Glutamatergic neuron (in vitro differentiated cells): ENCODE measurements around the gene PTEN. TPM values are rescaled to one million over a fixed set of nuclear protein-coding genes. Genes with fewer than 3 reads are reported as not detected.
"Not testable (repeated sequence)": the region's sequence is repeated elsewhere in the genome, so short reads cannot be mapped to it uniquely, and the experiment has no call there.

Experiments used
- DNase-seq: peaks from one replicate; pipeline ENCODE4 v3.0.0; 2022
- H3K27ac Mint-ChIP-seq: one replicate; pipeline ENCODE4 v1.8.0; 2020; ENCODE audit warnings: mild to moderate bottlenecking, mixed read lengths, inconsistent platforms; ENCODE audit not compliant: unreplicated experiment
- H3K27me3 Mint-ChIP-seq: one replicate; pipeline ENCODE4 v1.8.0; 2020; ENCODE audit warnings: mild to moderate bottlenecking, moderate library complexity, mixed read lengths, inconsistent platforms; ENCODE audit not compliant: unreplicated experiment
- H3K36me3 Mint-ChIP-seq: one replicate; pipeline ENCODE4 v1.8.0; 2020; ENCODE audit warnings: mild to moderate bottlenecking, mixed read lengths, inconsistent platforms; ENCODE audit not compliant: unreplicated experiment
- H3K4me1 Mint-ChIP-seq: one replicate; pipeline ENCODE4 v1.8.0; 2020; ENCODE audit warnings: mild to moderate bottlenecking, low read depth, mixed read lengths, inconsistent platforms; ENCODE audit not compliant: unreplicated experiment
- H3K4me3 Mint-ChIP-seq: one replicate; pipeline ENCODE4 v1.8.0; 2020; ENCODE audit warnings: mild to moderate bottlenecking, mixed read lengths, inconsistent platforms; ENCODE audit not compliant: unreplicated experiment
- H3K9me3 Mint-ChIP-seq: one replicate; pipeline ENCODE4 v1.8.0; 2020; ENCODE audit warnings: mild to moderate bottlenecking, moderate library complexity, mixed read lengths, inconsistent platforms; ENCODE audit not compliant: unreplicated experiment
- total RNA-seq: library from RNA; stranded (reverse); fragmentation: NEBNext Ultra II Directional; extraction: Animal tissue kit (Norgen Biotek cat#: 25700); gene quantifications from one replicate; pipeline ENCODE4 v1.2.1, GENCODE V29; 2021; ENCODE audit not compliant: unreplicated experiment
- TF ChIP-seq, protein P1 (sequence below): fragments of 200-600 bp; sonication (generic); IDR thresholded peaks from one replicate; pipeline ENCODE4 v1.5.0; 2021; ENCODE audit not compliant: partially characterized antibody, unreplicated experiment

PTEN gene
- total RNA-seq, 1 donor from 2014 or later: 61.2 TPM

DNA sequence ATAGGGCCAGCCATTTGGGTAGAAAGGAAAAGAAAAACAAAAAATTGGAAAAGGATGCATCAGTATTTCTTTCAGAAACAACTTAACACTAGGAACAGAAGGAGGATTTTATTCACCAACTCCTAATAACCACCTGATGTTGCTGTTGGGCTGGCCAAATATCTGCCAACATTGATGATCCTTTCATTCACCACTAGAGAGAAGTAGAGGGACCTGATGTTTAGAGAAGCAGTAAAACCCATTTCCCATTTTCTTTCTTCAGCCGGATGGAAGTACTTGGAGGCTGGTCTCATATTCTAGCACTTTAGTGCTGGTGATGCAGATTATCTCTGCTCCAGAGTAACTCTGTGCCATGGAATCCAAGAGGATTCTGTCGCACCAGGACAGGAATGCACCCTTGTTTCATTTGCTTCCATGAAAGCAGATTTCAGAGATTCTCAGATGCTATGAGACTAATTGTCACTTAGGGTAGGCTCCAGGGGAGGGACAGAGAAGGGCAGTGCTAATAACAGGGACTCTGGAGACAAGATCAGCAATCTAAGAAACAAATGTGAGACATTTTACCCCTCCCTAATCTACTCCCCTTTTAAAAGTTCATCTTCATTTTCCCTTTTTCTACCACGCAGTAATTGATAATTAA is 3.1 kb upstream of the PTEN start:
- TF ChIP-seq, protein P1, sequence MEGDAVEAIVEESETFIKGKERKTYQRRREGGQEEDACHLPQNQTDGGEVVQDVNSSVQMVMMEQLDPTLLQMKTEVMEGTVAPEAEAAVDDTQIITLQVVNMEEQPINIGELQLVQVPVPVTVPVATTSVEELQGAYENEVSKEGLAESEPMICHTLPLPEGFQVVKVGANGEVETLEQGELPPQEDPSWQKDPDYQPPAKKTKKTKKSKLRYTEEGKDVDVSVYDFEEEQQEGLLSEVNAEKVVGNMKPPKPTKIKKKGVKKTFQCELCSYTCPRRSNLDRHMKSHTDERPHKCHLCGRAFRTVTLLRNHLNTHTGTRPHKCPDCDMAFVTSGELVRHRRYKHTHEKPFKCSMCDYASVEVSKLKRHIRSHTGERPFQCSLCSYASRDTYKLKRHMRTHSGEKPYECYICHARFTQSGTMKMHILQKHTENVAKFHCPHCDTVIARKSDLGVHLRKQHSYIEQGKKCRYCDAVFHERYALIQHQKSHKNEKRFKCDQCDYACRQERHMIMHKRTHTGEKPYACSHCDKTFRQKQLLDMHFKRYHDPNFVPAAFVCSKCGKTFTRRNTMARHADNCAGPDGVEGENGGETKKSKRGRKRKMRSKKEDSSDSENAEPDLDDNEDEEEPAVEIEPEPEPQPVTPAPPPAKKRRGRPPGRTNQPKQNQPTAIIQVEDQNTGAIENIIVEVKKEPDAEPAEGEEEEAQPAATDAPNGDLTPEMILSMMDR: no peak
- peaks cover 5% of the 10 kb centered on the region for H3K36me3 Mint-ChIP-seq
- H3K27ac Mint-ChIP-seq: no peak overlapping the region
- peaks cover 3% of the 10 kb centered on the region for H3K4me1 Mint-ChIP-seq
- peaks cover 23% of the 10 kb centered on the region for H3K9me3 Mint-ChIP-seq
- DNase-seq: no peak
- H3K27me3 Mint-ChIP-seq: peaks cover 13% of the 10 kb centered on the region
- H3K4me3 Mint-ChIP-seq: no peak overlapping the region

DNA sequence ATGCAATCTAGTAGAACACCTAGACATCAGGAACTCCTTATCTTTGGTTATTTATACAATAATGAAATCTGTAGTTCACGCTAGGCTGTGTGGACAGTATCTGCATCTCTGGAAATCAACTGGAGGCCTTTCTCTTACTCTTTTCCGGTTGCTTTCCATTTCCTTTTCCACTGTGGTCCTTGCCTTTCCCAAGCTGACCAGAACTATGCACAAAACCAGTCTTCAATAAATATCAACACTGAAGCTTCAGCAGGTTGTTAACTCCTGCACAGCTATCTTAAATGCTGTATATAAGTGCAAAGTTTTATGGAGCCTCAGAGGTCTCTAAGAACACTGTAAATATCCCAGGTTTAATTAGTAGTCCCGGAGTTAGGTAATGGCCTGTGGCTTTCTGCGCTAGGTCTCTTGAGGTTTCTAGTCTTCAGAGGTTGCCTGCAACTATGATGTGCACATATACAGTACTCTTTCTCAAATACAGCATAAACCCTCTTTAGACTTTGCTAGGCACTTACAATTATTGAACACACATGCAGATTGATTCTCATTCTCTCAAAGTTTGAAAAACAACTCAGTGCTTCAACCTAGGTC is 2.5 kb upstream of the PTEN start:
- Mint-ChIP-seq H3K4me3 (peak overlapping the region; percentile 96), H3K9me3 (peaks cover 23% of the 10 kb centered on the region), H3K27me3 (peaks cover 13% of the 10 kb centered on the region), H3K27ac (no peak overlapping the region), H3K4me1 (peaks cover 7% of the 10 kb centered on the region), H3K36me3 (peaks cover 5% of the 10 kb centered on the region)
- no peak for DNase-seq
- TF ChIP-seq, protein P1: no peak

DNA sequence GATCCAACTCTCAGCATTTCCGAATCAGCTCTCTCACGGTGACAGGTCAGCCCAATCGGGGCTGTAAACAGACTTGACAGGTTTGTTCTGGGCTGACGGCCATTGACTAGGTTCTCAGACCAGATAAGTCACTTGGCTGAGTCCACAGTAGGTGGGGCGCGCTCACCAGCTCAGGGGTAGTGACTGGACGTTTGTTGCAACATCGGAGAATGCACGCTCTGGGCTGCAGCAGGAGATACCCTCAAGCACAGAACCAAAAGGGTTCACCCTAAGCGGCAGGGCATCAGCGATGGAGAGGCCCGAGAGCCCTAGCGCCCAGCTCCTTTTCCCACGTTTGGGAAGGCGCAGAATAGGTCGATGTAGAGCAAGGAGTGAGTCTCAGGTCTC is 1.9 kb upstream of the PTEN start:
- TF ChIP-seq, protein P1: no peak
- peak overlapping the region; percentile 96 for H3K4me3 Mint-ChIP-seq
- DNase-seq: peak; percentile 49
- peaks cover 13% of the 10 kb centered on the region for H3K27me3 Mint-ChIP-seq
- peaks cover 8% of the 10 kb centered on the region for H3K4me1 Mint-ChIP-seq
- peaks cover 5% of the 10 kb centered on the region for H3K36me3 Mint-ChIP-seq
- H3K27ac Mint-ChIP-seq: peak overlapping the region; percentile 31
- peaks cover 23% of the 10 kb centered on the region for H3K9me3 Mint-ChIP-seq

GRCh38 chr10:87861953-87862678 is 1.3 kb upstream of the PTEN start:
- peaks cover 23% of the 10 kb centered on the region for H3K9me3 Mint-ChIP-seq
- H3K4me3 Mint-ChIP-seq: peak overlapping the region; percentile 96
- peaks cover 13% of the 10 kb centered on the region for H3K27me3 Mint-ChIP-seq
- peak; percentile 98 for DNase-seq
- TF ChIP-seq, protein P1: no peak
- H3K27ac Mint-ChIP-seq: peak overlapping the region; percentile 93
- peaks cover 5% of the 10 kb centered on the region for H3K36me3 Mint-ChIP-seq
- H3K4me1 Mint-ChIP-seq: peaks cover 12% of the 10 kb centered on the region

DNA sequence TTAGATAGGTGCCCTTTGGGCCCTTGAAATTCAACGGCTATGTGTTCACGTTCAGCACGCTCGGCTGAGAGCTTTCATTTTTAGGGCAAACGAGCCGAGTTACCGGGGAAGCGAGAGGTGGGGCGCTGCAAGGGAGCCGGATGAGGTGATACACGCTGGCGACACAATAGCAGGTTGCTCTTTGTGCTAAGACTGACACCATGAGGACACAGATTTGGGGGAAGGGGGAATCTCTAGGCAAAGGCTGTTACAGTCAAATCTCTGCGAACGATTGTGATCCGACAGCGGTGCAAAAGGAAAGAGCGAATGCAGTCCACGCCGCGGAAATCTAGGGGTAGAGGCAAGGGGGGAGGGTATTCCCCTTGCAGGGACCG is 759 bp upstream of the PTEN start:
- peaks cover 23% of the 10 kb centered on the region for H3K9me3 Mint-ChIP-seq
- H3K4me3 Mint-ChIP-seq: peak overlapping the region; percentile 96
- no peak for DNase-seq
- peaks cover 5% of the 10 kb centered on the region for H3K36me3 Mint-ChIP-seq
- H3K4me1 Mint-ChIP-seq: peaks cover 14% of the 10 kb centered on the region
- peak overlapping the region; percentile 93 for H3K27ac Mint-ChIP-seq
- TF ChIP-seq, protein P1: no peak
- peaks cover 13% of the 10 kb centered on the region for H3K27me3 Mint-ChIP-seq

GRCh38 chr10:87863951-87864495 is 598 bp downstream of the PTEN start:
- Mint-ChIP-seq H3K27ac (peak overlapping the region; percentile 98), H3K4me3 (peak overlapping the region; percentile 100), H3K27me3 (peaks cover 13% of the 10 kb centered on the region), H3K9me3 (peaks cover 23% of the 10 kb centered on the region), H3K4me1 (peaks cover 21% of the 10 kb centered on the region)
- peak; percentile 71 for DNase-seq
- H3K36me3 Mint-ChIP-seq: not testable (repeated sequence)
